ENCODE results near the gene COL6A1. TPM values are rescaled to one million over a fixed set of nuclear protein-coding genes. Genes with fewer than 3 reads are reported as not detected.
"Not testable (repeated sequence)": the region's sequence is repeated elsewhere in the genome, so short reads cannot be mapped to it uniquely, and the experiment has no call there.

The COL6A1 gene
- total RNA-seq, 1 donor: 538 TPM

GRCh38 chr21:45972716-45973474 is 8.7 kb upstream of the COL6A1 start:
- H3K4me3 ChIP-seq (ENCODE audit: low read depth, low read length): peak overlapping the region; percentile 55
- peak; percentile 96 for DNase-seq (ENCODE audit: low read depth)
- TF ChIP-seq CTCF (IDR thresholded peaks at IDR 0.05; ENCODE audit: insufficient read depth, low read depth, low read length): no peak

DNA sequence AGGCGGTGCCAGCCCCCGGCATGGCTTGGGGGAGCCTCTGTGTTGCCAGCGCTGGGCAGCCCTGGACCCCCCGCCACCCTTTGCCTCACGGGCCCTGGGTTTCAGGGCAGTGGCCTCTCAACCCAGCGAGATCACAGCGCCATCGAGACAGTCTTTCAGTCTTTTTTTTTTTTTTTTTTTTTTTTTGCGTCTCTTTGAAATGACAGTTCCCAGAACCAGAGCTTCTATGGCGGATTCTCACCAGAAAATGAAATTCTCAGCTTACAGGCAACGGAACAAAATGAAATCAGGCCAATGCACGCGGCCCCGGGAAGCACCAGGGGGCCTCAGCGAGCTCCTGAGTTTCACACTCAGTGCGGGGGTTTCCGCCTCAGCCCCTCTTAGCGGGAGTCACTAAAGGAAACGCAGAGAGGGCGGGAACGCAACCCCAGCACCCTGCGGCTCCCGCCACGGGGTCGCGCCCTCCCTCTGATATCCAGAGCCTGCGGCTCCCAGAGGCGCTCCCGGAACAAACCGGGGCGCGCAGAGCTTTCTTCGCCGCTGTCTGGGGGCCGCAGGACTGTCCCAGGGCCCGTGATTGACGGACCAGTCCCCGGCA is 8.0 kb upstream of the COL6A1 start:
- TF ChIP-seq CTCF (IDR thresholded peaks at IDR 0.05; ENCODE audit: insufficient read depth, low read depth, low read length): peak; percentile 82
- peak; percentile 93 for DNase-seq (ENCODE audit: low read depth)
- peak overlapping the region; percentile 55 for H3K4me3 ChIP-seq (ENCODE audit: low read depth, low read length)

DNA sequence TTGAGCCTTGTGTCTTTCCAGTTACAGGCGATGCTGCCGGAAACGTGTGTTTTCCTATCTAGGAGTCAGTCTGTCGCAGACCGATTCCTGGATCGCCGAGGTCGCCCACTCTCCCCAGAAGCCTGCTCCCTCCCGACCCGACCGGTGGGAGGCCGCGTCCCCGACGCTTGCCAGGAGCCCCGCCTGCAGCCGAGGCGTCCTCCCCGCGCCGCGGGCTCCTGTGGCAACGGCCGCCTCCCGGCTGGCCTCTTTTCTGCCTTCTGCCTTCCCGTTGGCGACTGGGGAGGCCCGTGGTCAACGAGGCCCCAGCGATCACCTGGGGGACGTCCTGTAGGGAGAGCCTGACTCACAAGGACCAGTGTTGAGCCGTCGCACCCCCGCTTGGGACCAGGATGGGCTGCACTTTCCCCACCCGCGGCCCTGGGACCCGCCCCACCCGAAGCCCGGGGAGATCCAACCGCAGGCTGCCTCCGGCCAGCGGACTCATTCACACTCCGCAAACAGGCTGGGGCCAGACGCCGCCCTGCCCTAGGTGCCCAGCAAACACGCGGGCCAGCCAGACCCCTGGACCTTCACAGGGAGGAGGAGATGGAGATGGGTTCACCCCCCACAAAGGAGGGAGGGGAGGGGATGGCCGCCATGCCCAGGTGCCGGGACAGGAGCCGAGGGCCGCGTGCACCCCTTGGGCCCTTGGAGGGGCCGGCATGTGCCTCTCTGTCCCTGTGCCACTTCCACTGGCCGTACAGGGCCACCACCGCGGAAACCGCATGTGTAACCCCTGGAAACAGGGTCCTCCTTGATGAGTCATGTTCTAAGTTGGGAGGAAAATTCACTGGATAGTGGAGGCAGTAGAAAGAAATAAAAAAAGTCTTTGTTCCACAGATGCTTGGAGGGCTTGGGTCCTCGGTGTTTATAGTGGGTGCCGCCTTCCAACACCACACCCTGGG is 7.2 kb upstream of the COL6A1 start:
- no peak for TF ChIP-seq CTCF (IDR thresholded peaks at IDR 0.05; ENCODE audit: insufficient read depth, low read depth, low read length)
- peak; percentile 88 for DNase-seq (ENCODE audit: low read depth)
- H3K4me3 ChIP-seq (ENCODE audit: low read depth, low read length): peak overlapping the region; percentile 55

DNA sequence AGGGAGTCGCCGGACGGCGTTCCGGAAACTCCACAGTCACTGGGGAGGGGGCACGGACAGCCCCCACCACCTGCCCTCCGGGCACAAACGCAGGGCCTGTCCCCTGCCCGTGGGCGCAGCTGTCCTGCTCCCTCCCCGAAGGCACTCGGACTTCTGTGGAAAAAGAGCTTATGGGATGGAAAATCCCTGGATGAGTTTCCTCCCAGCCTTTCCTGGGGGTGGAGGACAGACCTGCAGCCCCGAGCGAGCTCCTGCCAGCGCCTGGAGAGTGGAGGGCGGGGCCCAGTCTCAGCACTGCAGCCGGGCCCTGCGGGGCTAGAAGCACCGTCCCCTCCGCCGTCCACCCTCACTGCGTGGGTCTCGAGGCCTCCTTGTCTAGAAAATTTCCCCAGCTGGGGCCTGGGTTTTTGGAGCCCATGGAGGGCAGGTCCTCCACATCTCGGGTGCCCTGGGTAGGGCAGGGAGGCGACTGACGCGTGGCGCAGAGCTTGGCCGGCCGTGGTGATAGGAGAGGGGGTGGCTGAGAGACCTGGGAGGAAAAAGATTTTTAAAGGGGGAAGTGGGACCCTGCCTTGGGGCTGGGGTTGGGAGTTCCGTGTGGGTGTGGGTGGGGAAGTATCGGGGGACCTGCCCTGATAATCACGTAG is 6.4 kb upstream of the COL6A1 start:
- peak; percentile 83 for DNase-seq (ENCODE audit: low read depth)
- no peak for TF ChIP-seq CTCF (IDR thresholded peaks at IDR 0.05; ENCODE audit: insufficient read depth, low read depth, low read length)
- H3K4me3 ChIP-seq (ENCODE audit: low read depth, low read length): peak overlapping the region; percentile 55

DNA sequence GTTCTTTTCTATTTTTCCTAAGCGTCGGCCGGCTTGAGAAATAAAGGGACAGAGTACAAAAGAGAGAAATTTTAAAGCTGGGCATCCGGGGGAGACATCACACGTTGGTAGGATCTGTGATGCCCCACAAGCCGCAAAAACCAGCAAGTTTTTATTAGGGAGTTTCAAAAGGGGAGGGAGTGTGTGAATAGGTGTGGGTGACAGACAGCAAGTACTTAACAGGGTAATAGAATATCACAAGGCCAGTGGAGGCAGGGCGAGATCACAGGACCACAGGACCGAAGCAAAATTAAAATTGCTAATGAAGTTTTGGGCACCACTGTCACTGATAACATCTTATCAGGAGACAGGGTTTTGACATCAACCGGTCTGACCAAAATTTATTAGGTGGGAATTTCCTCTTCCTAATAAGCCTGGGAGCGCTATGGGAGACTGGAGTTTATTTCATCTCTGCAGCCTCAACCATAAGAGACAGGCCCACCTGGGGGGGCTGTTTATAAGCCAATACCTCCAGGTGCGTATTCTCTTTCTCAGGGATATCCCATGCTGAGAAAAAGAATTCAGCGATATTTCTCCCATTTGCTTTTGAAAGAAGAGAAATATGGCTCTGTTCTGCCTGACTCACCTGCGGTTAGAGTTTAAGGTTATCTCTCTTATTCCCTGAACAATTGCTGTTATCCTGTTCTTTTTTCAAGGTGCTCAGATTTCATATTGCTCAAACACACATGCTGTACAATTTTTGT is 5.7 kb upstream of the COL6A1 start:
- H3K4me3 ChIP-seq (ENCODE audit: low read depth, low read length); DNase-seq (ENCODE audit: low read depth): not testable (repeated sequence)

- no peak for TF ChIP-seq CTCF (IDR thresholded peaks at IDR 0.05; ENCODE audit: insufficient read depth, low read depth, low read length)
- DNase-seq (ENCODE audit: low read depth): no peak
- no peak overlapping the region for H3K4me3 ChIP-seq (ENCODE audit: low read depth, low read length)
These were observed 4.8 kb upstream of the COL6A1 start for GRCh38 chr21:45976701-45977311.

All from fibroblast of villous mesenchyme (primary cell).